SH-SY5Y (cell line): ENCODE results near the gene CAMKK2.

Experiments used
- GATA2 ChIP-seq: IDR thresholded peaks from 2 replicates; pipeline ENCODE4 v1.6.1; 2011; ENCODE audit warnings: mild to moderate bottlenecking, low read depth, low read length
- GATA3 ChIP-seq: IDR thresholded peaks from 2 replicates; pipeline ENCODE4 v1.6.1; 2011; ENCODE audit warnings: low read depth, mild to moderate bottlenecking, low read length, moderate library complexity

GRCh38 chr12:121264951-121265515, 31.5 kb downstream of the CAMKK2 start:
- TF ChIP-seq GATA2 (no peak), GATA3 (no peak)
